NB4 (cell line): ENCODE measurements around the gene IGF1.

Experiments used
- TF ChIP-seq, protein P1 (sequence below): IDR thresholded peaks from one replicate; pipeline ENCODE4 v1.5.1; 2012; ENCODE audit warnings: low read depth, low read length
- TF ChIP-seq, protein P2 (sequence below): IDR thresholded peaks from 2 replicates; pipeline ENCODE4 v1.6.1; 2011; ENCODE audit warnings: low read depth, low read length

DNA sequence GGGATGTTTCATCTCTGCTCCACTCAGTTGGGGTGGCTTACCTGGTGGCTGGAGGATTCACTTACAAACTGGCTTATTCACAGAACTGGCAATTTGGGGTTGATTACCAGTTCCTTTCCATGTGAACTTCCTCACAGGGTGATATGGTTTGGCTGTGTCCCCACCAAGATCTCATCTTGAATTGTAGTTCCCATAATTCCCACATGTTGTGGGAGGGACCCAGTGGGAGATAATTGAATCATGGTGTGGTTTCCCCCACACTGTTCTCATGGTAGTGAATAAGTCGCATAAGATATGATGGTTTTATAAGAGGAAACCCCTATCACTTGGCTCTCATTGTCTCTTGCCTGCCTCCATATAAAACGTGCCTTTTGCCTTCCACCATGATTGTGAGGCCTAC is 26.9 kb upstream of the IGF1 start:
- TF ChIP-seq, protein P1, sequence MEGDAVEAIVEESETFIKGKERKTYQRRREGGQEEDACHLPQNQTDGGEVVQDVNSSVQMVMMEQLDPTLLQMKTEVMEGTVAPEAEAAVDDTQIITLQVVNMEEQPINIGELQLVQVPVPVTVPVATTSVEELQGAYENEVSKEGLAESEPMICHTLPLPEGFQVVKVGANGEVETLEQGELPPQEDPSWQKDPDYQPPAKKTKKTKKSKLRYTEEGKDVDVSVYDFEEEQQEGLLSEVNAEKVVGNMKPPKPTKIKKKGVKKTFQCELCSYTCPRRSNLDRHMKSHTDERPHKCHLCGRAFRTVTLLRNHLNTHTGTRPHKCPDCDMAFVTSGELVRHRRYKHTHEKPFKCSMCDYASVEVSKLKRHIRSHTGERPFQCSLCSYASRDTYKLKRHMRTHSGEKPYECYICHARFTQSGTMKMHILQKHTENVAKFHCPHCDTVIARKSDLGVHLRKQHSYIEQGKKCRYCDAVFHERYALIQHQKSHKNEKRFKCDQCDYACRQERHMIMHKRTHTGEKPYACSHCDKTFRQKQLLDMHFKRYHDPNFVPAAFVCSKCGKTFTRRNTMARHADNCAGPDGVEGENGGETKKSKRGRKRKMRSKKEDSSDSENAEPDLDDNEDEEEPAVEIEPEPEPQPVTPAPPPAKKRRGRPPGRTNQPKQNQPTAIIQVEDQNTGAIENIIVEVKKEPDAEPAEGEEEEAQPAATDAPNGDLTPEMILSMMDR = no peak
- TF ChIP-seq, protein P2, sequence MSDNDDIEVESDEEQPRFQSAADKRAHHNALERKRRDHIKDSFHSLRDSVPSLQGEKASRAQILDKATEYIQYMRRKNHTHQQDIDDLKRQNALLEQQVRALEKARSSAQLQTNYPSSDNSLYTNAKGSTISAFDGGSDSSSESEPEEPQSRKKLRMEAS = no peak
